GM21529 (cell line): ENCODE measurements around the gene MAOA.
"Not testable (repeated sequence)": the region's sequence is repeated elsewhere in the genome, so short reads cannot be mapped to it uniquely, and the experiment has no call there.

ENCODE experiments used
- ATAC-seq: cut with Tn5 transposase; IDR thresholded peaks from one replicate; pipeline ENCODE4 v1.9.1; 2021; ENCODE audit not compliant: unreplicated experiment

The MAOA gene

DNA sequence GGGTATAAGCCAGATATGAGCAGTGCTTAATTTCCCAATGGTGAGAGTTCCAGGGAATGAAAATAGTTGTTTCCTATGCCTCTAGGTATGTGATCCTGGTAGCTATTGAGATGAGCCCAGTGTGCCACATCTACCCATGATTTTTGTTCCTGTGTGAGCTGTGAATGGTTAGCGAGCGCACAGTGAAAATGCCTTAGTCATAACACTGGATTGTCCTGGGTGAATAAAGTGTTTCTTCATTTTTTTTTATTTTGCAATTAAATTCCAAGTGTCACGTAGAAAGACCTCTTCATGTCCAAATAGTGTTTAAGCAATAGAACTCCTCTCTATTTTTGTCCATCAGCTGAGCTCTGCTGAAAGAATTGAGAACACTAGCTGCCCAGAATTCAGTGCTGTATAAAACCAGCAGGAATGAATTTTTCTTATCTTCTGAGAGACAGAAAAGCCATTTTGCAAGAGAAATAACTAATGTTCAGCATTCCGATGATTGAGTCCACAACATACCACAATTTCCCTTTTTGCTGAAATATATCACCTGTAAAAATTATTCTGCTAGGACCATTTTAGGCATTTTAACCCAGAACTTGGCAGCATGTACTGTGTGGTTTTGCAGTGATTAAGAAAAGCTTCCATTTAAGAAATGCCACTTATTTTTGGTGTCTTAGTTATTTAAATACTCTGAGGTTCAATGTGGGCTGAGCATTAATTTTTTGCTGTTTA lies 5.6 kb downstream of the MAOA start:
- no peak for ATAC-seq

DNA sequence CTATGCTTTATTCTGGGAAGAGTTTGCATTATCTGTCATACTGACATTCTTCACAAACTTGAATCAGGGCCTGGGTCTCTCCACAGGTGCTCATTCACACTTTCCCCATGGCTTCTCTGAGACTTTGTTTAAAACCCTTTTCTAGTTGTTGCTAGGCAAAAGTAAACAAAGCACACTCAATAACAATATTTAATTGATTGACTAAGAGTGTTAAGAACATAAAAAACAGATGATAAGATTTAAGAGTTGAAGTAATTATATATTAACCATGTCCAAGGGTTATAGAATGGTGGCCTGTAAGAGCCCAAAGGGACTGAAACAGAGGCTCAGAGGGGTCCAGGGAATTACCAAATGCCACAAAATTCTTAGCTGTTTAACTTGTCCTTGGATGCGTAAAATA lies 7.1 kb downstream of the MAOA start:
- no peak for ATAC-seq

DNA sequence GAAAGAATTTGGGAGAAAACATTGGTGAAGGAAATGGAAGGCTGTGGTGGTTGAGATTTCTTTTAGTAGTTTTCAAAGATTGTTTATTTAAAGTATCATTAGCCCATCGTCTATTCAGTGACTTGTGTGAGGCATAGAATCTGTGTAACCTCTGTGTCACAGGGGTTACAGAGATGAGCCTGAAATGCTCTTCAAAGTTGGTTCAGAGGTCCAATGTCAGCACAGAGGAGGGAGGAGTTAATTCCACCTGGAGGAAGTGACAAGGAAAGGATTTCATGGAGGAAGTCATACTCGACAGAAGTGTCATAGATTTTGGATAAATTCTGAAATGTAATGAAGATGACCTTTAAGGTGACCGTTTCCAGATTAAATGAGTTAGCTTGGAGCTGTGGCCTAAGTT lies 8.2 kb downstream of the MAOA start:
- no peak for ATAC-seq

DNA sequence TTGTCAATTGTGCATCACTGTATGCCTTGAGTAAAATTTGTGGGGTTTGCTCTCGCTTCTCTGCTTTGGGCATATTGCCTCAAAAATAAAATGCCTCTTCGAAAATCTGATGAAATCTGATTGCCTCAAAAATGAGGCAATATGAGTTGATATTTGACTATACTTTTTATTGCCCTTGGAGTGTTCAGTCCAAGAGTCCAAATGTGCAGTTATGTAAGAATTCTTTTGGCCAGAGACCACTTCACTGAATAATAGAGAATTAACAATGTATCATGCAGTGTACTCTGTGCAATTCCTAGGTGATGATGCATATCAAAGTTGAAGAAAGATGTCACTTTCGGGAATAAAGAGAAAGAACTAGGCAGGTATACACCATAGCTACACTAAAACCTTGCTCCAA lies 8.6 kb downstream of the MAOA start:
- ATAC-seq: no peak

DNA sequence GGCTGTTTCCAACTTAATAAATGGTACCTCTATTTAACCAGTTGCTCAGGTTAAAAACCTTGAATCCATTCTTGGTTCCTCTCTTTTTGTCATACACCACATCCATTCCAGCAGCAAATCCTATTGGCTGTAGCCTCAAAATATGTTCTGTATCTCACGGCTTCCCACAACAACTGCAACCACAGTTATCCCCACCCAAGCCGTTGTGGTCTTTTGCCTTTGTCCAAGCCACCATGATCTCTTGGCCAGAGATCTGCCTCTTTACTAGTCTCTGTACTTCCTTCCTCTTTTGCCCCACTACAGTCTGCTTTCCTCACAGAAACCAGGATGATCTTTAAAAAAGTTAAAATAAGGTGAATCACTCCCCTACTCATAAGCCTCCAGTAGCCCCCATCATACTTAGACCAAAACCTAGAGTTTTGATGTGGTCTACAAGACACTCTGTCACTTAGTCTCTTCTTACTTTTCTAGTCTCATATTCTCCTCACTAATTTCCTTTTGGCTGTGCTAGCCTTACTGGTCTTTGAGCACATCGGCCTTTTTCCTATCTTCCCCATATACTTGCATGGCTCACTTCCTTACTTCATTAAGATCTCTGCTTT lies 10.3 kb downstream of the MAOA start:
- no peak for ATAC-seq

DNA sequence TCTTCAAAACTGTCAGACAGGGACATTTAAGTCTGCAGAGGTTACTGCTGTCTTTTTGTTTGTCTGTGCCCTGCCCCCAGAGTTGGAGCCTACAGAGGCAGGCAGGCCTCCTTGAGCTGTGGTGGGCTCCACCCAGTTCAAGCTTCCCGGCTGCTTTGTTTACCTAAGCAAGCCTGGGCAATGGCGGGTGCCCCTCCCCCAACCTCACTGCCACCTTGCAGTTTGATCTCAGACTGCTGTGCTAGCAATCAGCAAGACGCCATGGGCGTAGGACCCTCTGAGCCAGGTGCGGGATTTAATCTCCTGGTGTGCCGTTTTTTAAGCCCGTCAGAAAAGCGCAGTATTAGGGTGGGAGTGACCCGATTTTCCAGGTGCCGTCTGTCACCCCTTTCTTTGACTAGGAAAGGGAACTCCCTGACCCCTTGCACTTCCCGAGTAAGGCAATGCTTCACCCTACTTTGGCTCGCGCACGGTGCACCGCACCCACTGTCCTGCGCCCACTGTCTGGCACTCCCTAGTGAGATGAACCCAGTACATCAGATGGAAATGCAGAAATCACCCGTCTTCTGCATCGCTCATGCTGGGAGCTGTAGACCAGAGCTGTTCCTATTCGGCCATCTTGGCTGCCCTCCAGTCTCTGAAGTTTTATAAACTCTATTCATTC lies 20.0 kb downstream of the MAOA start:
- ATAC-seq: not testable (repeated sequence)

DNA sequence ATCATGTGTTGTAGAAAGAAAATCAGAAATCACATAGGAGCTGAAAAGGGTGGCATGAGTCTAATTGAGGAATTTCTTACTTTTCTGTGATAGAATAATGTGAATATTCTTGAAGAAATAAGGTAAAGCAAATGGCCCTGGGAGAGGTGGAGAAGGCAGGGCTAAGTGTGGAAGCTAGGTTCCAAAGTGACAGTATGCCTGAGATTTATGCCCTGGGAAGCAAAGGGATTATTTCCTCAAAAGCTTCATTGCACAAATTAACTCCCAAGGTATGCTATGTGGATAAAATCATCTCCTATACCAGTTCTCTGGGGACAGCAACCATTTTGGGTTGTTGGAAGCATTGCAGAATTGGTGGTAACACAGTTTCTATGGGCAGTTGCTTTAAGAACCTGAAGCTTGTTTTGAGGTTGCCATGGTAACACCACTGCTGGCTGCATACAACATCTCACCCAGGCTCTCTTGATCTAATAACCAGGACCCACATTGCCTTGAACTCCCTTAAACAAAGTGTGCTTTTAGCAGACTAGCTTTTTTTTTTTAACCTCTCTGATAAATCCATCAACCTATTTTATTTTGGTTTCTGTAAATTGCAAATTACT lies 21.0 kb downstream of the MAOA start:
- ATAC-seq: no peak

DNA sequence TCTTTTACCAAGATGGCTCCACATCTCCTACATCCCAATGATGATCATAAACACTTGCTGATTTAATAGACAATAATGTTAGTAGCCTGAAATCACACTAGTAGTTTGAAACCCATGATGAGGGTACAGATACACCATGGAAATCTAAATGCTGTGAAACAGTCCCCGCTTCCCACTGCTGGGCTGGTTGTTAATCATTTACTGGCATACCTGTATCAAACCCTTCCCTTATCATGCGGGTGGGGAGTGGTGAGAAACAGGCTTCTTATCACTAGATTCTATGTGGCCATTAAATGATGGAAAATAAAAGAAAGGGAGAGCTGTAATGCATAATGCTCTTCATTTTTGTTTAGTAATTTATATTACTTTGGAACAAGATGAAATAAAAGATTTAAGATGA lies 21.9 kb downstream of the MAOA start:
- no peak for ATAC-seq

DNA sequence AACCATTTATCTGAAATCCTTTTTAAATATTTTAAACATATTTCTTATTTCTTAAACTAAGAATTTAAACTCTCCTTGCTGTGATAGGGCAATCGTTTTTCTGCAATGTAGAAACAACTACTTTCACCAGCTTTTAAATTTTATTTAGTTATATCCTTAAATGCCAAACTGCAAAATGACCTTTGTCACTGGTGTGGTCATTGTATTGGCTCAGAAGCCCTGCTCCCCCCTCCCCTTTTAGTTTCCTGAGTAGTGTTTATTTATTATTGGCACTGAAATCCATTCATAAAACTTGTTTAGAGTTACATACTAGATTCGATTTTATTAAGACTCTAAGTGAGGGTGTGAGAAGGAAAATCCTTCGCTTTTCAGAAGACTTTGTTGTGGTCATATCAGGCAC lies 23.0 kb downstream of the MAOA start:
- no peak for ATAC-seq

DNA sequence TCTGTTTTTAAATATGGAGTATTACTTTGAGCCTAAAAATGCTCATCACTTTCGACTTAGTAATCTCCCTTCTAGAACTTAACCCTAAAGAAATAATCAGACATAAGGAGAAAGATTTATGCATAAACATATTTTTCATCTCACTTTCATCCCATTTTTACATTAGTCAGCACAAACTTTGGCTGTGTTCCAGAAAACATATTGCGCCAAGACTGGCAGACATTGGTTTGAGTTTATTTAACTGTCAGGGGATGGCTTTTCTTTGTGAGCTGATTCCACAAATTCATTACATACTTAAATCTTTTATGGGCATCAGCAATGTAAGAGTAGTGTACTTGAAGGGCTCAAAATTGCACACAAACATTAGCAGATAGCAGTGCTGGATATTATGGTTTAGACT lies 23.7 kb downstream of the MAOA start:
- ATAC-seq: no peak

DNA sequence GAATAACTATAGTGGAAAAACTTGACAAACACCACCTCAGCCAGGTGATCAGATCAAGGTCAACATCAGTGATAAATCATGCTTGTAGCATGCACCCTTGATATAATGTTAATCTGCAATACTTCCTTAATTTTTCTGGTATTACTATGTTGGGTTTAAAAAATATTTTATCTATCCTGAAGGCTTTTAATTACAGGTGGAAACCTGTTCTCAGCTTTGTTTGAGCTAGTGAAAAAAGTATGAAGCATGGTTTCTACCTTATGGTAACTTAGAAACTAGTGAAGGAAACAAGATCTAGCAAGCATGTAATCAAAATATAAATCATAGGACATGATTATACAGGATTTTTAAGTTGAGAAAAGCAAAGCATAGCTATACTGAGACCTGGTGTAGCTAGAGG lies 26.6 kb downstream of the MAOA start:
- no peak for ATAC-seq

DNA sequence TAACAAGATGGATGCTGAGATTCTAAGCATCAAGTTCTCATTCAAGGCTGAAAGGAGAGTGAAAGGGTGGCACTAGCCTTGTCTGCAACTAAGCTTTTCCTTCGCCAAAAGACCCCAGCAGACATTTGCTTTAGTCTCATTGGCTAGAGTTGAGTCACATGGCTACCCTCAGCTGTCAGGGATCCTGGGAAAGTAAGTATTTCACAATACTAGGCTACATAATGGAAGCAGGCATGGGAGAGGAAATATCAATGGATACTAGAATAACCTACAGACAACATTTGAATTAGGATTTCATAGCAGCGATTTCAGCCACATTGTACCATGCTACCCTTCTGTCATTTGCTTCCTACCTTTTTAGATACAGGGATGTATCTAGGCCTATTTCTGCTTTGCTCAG lies 29.1 kb downstream of the MAOA start:
- ATAC-seq: no peak

DNA sequence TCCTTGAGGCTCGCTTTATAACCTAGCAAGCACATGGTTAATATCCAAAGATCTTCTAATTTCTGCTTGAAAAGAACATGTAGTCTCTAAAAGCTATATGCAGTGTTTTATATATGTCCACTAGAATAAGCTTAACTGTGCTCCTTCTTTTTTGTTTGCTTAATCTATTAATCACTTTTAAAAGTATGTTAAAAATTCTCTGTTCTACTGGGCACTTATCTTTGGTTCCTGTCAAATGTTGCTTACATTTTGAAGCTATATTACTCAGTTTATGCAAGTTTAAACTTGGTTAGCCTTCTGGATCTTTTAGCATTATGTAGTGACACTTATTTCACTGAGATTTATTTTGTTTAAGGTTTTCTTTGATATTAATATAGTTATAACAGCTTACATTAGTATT lies 32.5 kb downstream of the MAOA start:
- ATAC-seq: no peak

DNA sequence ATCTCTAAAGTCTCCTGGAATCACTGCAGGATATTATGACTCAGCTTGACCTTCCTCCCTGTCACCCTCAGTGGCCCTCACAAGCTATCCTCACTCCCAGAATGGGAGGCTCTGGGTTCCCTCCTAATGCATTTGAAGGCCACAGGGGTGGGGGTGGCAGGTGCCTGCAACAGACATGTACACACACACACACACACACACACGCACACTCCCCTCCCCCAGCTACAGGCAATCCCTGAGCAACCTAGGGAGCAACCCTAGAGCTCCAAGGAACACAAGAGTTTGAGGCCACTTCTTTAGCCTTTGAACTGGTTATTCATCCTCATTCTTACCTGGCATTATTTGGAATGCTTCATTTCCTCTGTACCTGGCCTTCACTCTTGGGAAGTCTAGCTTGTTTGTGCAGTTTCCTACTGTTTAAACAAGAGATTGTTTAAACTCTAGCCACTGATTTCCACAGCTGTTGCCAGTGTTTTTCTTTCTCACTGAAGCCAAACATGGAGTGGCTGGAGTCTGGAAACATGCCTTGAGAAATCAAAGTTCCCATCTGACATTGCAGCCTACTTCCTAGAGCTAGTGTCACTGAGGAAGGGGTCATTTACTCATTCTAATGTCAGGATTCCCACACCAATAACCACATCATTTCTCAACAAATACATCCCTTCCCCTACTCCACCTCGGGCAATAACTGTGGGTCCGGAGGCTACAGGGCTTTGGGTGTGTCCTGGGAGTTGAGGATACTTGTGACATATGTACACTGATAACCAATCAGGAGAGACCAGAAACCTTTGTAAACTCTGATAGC lies 37.7 kb downstream of the MAOA start:
- ATAC-seq: no peak

DNA sequence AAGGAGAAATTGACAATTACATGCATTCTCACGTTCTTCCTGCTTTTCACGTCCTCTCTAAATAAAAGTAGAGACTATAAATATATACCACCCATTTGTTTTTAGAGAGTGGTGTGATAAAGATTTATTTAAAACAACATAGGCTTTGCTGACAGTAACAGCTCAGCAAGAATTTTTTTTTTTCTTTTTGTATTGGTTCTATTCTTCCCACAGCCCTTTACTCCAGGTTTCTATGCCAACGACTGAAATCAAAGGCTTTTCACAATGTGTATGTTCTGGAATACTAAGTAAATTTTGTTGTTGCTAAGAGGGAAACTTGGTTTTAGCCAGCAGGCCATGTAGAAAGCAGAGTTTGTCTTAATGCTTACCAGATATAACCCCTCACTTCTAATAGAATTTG lies 43.4 kb downstream of the MAOA start:
- no peak for ATAC-seq

DNA sequence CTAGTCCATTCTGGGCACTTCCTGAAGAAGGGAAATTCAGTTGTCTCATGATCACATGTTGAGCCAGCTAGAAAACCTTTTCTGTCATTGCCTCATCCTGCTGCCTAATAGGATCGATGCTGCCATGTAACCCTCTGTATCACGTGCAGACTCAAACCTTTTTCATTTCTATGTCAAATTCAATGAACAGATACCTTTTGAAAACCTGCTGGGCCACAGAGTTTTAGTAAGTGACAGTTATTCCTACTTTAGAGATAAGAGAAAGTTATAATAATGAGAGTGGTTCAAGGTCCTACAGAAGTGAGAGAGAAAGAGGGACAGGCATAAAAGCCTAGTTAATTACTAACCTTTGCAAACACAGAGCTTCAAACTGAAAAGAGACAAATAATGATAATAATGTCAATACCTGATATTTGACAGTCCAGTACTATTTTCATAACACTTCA lies 46.0 kb downstream of the MAOA start:
- no peak for ATAC-seq

DNA sequence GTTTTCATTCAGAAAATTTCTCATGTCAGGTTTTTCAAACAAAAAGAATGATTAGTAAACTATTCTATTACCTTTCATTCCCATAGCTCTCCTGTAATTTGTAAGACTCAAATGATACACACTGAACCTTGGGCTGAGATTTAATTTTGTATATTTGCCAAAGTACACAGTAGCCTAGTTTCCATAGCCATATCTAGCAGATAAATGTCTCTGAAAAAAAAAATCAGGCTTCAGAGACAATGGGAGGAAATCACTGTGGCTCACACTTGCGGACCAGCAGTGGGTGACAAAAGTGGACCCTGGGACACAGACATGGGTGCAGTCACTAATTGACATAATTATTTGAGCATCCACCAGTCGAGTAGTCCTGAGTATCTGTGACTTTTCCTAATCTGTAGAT lies 46.6 kb downstream of the MAOA start:
- no peak for ATAC-seq

DNA sequence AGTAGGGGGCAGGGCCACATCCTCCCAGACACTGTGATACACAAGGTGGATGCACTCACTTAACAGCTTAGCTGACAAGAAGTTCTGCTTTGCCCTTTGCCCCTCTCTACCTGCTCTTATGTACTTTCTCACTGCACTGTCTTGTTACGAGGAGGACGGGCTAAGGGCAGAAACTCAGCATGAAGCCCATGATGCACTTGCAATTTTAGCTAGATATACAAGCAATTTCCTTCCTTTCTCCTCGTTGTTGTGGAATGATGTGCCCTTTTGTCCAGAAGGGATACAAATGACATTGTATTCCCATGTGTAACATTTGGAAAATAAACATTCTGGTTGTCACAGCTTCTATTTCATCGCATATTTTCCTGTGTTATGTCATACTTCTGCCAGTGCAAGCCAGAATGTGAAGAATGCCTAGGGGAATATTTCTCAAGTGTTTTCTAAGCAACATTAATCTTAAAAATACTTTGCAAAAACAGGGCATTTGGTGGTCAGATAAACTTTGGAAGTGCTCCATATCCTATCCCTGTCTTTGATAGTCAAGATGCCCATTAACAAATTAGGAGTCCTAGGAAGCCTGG lies 47.2 kb downstream of the MAOA start:
- ATAC-seq: no peak

DNA sequence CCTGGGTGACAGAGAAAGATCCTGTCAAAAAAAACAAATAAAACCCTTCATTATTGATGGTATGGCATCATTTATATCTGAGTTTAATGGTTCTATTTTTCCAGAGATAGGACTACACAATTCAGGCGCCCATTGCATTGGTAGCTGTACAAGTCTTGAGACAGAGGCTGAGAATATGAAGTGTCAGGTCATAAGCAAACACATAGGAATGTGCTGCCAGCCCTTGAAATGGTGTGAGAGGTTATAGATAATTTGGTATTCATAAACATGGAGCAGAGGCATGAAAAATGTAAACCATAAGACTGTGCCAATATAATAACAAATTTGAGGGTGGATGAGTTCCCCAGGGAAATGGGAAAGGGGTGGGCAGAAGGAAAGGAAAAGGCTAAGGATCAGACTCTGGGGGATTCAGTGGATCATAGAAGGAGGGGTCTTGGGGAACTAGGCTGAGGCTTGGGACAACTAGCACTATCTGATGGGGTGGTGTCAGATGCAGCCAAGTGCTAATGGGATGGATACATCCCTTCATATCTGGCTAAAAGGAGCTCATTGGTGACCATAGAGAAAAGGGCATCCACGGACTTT lies 50.8 kb downstream of the MAOA start:
- no peak for ATAC-seq

DNA sequence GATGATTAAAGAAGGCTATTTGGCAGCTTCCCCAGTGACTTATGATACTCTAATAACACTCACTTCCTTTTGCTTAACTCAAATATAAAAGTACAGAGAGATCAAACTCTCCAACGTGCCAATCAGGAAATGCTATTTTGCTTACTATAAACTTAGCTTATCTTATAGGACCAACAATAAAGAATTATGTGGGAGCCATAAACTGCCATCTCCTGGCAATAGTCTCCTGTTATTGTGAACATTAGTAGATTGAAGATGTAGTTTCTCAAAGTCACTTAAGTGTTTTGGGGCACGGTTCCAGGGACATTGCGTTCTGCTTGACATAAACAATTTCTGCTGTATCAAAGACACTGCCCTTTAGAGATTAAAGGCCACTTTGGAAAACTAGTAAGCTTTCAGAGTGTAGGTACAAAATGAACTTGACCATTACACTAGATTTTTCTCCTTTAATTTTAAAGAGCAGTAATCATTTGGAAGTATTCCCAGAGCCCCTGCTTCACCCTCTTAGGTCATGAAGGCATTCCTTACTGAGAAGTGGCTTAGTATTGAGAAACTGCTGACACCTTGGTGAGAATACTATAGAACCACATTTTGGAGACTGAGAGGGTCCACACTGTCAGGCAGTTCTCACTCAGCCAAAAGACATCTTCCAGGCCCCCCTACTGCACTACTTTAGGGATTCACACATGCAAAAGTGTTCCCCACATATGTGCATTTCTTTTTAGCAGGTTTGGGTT lies 51.9 kb downstream of the MAOA start:
- ATAC-seq: no peak
